Fibroblast of the aortic adventitia (primary cell): ENCODE data around the gene MCM3. TPM values are rescaled to one million over a fixed set of nuclear protein-coding genes. Genes with fewer than 3 reads are reported as not detected.
A peak's percentile ranks its signal among the peaks of the same experiment; 100 is the strongest.

Experiments used
- DNase-seq: peaks from one replicate; pipeline ENCODE4 v3.0.0-alpha.2; 2010; ENCODE audit warnings: low read depth
- H3K4me3 ChIP-seq: 2 replicates; pipeline ENCODE4 v1.5.1; 2011; ENCODE audit warnings: low read depth, mild to moderate bottlenecking, control low read depth, low read length, moderate library complexity
- CTCF ChIP-seq: IDR thresholded peaks from 2 replicates; pipeline ENCODE4 v1.5.1; 2011; ENCODE audit warnings: mild to moderate bottlenecking, low read length, control low read depth, inconsistent platforms; ENCODE audit not compliant: insufficient read depth
- total RNA-seq: library from RNA; depleted of rRNA; stranded (reverse); fragments of >200 nt; gene quantifications from 2 replicates; pipeline ENCODE4 v1.2.3, GENCODE V29; 2012; ENCODE audit warnings: low replicate concordance

MCM3 gene
- total RNA-seq, 1 donor = 85.7 TPM

GRCh38 chr6:52304983-52305390, 20.4 kb upstream of the MCM3 start:
- H3K4me3 ChIP-seq = no peak overlapping the region
- peak; percentile 64 for DNase-seq
- TF ChIP-seq CTCF = no peak

GRCh38 chr6:52303178-52303577, 18.6 kb upstream of the MCM3 start:
- no peak for DNase-seq
- H3K4me3 ChIP-seq = no peak overlapping the region
- no peak for TF ChIP-seq CTCF

GRCh38 chr6:52301326-52301725, 16.8 kb upstream of the MCM3 start:
- TF ChIP-seq CTCF = no peak
- no peak for DNase-seq

DNA sequence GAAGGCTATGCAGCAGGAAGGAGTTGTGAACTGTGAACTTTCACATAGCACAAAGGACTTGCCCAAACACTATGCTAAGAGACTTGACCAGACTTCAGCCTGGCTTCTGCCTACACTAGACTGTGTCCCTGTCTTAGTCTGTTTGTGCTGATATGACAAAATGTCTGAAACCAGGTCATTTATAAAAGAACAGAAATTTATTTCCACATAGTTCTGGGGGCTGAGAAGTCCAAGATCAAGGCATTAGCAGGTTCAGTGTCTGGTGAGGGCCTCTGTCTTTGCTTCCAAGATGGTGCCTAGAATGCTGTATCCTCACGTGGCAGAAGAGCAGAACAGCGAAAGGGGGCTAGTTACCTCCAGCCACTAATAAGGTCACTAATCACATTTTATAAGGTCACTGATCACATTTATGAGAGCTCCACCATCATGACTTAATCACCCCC, 16.0 kb upstream of the MCM3 start:
- no peak overlapping the region for H3K4me3 ChIP-seq
- TF ChIP-seq CTCF = no peak
- DNase-seq = no peak

More at GRCh38 chr6:52301326-52301725, 16.8 kb upstream of the MCM3 start:
- no peak overlapping the region for H3K4me3 ChIP-seq

GRCh38 chr6:52299653-52300052, 15.1 kb upstream of the MCM3 start:
- DNase-seq = no peak
- TF ChIP-seq CTCF = no peak
- H3K4me3 ChIP-seq = no peak overlapping the region

- no peak for DNase-seq
- TF ChIP-seq CTCF = no peak
- H3K4me3 ChIP-seq = no peak overlapping the region
These were observed 12.9 kb upstream of the MCM3 start for GRCh38 chr6:52297433-52297832.

DNA sequence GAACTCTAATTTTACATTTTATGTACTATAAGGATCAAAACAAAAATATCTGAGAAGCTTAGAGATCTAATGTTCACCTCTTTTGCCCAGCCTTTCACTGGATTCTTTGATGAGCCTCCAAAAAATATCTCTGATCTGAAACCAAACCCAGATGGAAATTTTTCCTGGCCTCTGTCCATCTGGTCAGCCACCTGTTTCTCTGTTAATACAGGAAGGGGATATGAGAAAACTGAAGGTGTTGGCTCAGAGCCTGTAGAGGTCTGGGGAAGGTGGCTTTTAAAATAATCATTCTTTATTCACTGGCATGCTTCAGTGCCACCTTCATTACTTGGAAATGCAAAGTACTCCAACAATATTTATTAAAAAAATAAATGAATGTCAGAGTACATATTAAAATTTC, 8.5 kb upstream of the MCM3 start:
- DNase-seq = no peak
- TF ChIP-seq CTCF = no peak
- H3K4me3 ChIP-seq = no peak overlapping the region
